Mesothelial cell of epicardium (in vitro differentiated cells): ENCODE measurements around the gene PTPRG. TPM values are rescaled to one million over a fixed set of nuclear protein-coding genes. Genes with fewer than 3 reads are reported as not detected.
A peak's percentile ranks its signal among the peaks of the same experiment; 100 is the strongest.

ENCODE experiments used
- DNase-seq, 2 experiments: peaks; one replicate each; pipeline ENCODE4 v3.0.0; 2021; ENCODE audit warnings: low spot score in 2 of 2; ENCODE audit not compliant: unreplicated experiment in 2 of 2
- H3K27ac Mint-ChIP-seq: 2 replicates; pipeline ENCODE4 v1.8.0; 2021; ENCODE audit warnings: mixed read lengths
- H3K27me3 Mint-ChIP-seq: 2 replicates; pipeline ENCODE4 v1.8.0; 2021; ENCODE audit warnings: low read depth, mixed read lengths
- H3K36me3 Mint-ChIP-seq: 2 replicates; pipeline ENCODE4 v1.8.0; 2021; ENCODE audit warnings: mixed read lengths
- H3K4me1 Mint-ChIP-seq: 2 replicates; pipeline ENCODE4 v1.8.0; 2021; ENCODE audit warnings: mixed read lengths
- H3K4me3 Mint-ChIP-seq: 2 replicates; pipeline ENCODE4 v1.8.0; 2021; ENCODE audit warnings: mild to moderate bottlenecking, moderate library complexity, mixed read lengths
- H3K9me3 Mint-ChIP-seq: 2 replicates; pipeline ENCODE4 v1.8.0; 2021; ENCODE audit warnings: mixed read lengths
- CTCF ChIP-seq: fragments of 200-600 bp; sonication (generic); IDR thresholded peaks from one replicate; pipeline ENCODE4 v1.5.0; 2021; ENCODE audit warnings: antibody characterized with exemption; ENCODE audit not compliant: unreplicated experiment
- total RNA-seq: library from RNA; stranded (reverse); gene quantifications from 3 replicates; pipeline ENCODE4 v1.2.1, GENCODE V29; 2021

Gene PTPRG
- total RNA-seq, 1 donor from 2014 or later: 40.4 TPM

DNA sequence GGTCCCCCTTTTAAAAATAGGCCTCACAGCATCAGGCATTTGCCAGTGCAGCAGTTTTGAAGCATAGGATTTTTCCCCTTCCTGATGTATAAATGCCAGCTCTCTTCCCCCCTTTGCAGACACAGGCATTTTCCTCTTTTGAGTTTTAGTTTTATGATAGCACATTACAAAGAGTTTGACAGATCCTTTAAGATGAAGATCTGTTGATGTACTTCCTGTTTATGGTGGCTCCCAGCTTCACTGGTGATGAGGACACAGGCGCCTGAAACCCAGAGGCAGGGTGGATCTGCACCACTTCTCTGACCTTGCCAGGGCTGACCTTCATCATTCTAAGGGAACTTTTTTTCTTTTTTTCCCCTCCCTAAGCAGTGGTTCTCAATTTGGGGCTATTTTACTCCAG, 243.4 kb downstream of the PTPRG start:
- no peak for TF ChIP-seq CTCF
- Mint-ChIP-seq H3K36me3 (no peaks in the 10 kb centered on the region), H3K4me1 (peaks cover 45% of the 10 kb centered on the region), H3K27me3 (peaks cover 12% of the 10 kb centered on the region), H3K27ac (no peak overlapping the region), H3K9me3 (no peaks in the 10 kb centered on the region), H3K4me3 (no peak overlapping the region)
- no peak for DNase-seq

GRCh38 chr3:61805510-61806080, 244.2 kb downstream of the PTPRG start:
- no peak for DNase-seq
- no peaks in the 10 kb centered on the region for H3K36me3 Mint-ChIP-seq
- peaks cover 49% of the 10 kb centered on the region for H3K4me1 Mint-ChIP-seq
- no peaks in the 10 kb centered on the region for H3K9me3 Mint-ChIP-seq
- H3K27me3 Mint-ChIP-seq: peaks cover 5% of the 10 kb centered on the region
- TF ChIP-seq CTCF: no peak
- no peak overlapping the region for H3K27ac Mint-ChIP-seq
- no peak overlapping the region for H3K4me3 Mint-ChIP-seq

- DNase-seq: no peak
- H3K27me3 Mint-ChIP-seq: peaks cover 2% of the 10 kb centered on the region
- H3K27ac Mint-ChIP-seq: no peak overlapping the region
- H3K36me3 Mint-ChIP-seq: no peaks in the 10 kb centered on the region
- H3K4me3 Mint-ChIP-seq: no peak overlapping the region
- H3K9me3 Mint-ChIP-seq: no peaks in the 10 kb centered on the region
- no peak for TF ChIP-seq CTCF
- peaks cover 53% of the 10 kb centered on the region for H3K4me1 Mint-ChIP-seq
Observed at GRCh38 chr3:61806810-61807209, 245.4 kb downstream of the PTPRG start.

- Mint-ChIP-seq H3K27me3 (peaks cover 2% of the 10 kb centered on the region), H3K27ac (peak overlapping the region; percentile 40), H3K36me3 (no peaks in the 10 kb centered on the region), H3K4me1 (peaks cover 56% of the 10 kb centered on the region), H3K4me3 (no peak overlapping the region), H3K9me3 (no peaks in the 10 kb centered on the region)
- no peak for TF ChIP-seq CTCF
- no peak for DNase-seq
Observed at GRCh38 chr3:61807865-61808276, 246.5 kb downstream of the PTPRG start.

DNA sequence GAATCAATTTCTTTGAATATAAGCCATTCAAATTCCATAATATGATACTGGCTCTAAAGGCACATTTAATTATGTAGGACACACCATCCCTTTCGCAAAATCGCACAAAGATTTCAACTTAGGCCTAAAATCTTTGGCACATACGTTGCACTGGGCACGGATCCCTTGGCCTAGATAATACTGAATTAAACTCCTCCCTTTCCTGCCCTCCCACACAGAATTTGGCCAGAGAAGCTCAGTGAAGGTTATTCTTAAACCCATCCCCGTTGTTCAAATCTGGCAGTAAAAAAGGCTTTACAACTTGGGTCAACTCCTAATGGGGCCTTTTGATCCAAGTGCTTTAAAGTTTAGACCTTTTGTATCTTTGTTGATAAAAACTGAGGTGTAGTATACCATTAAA, 247.2 kb downstream of the PTPRG start:
- no peaks in the 10 kb centered on the region for H3K36me3 Mint-ChIP-seq
- no peak overlapping the region for H3K27ac Mint-ChIP-seq
- no peak overlapping the region for H3K4me3 Mint-ChIP-seq
- H3K4me1 Mint-ChIP-seq: peaks cover 53% of the 10 kb centered on the region
- H3K9me3 Mint-ChIP-seq: no peaks in the 10 kb centered on the region
- no peak for DNase-seq
- no peak for TF ChIP-seq CTCF
- H3K27me3 Mint-ChIP-seq: peaks cover 2% of the 10 kb centered on the region

- no peak for TF ChIP-seq CTCF
- no peaks in the 10 kb centered on the region for H3K9me3 Mint-ChIP-seq
- H3K27ac Mint-ChIP-seq: no peak overlapping the region
- no peak overlapping the region for H3K4me3 Mint-ChIP-seq
- peaks cover 2% of the 10 kb centered on the region for H3K27me3 Mint-ChIP-seq
- H3K36me3 Mint-ChIP-seq: no peaks in the 10 kb centered on the region
- H3K4me1 Mint-ChIP-seq: peaks cover 48% of the 10 kb centered on the region
- DNase-seq: no peak
Observed at GRCh38 chr3:61808999-61809398, 247.6 kb downstream of the PTPRG start.
